Endometrial microvascular endothelial cells (primary cell): ENCODE results near the gene ATG7. TPM values are rescaled to one million over a fixed set of nuclear protein-coding genes. Genes with fewer than 3 reads are reported as not detected.
"Not testable (repeated sequence)": the region's sequence is repeated elsewhere in the genome, so short reads cannot be mapped to it uniquely, and the experiment has no call there.

Source experiments
- in situ Hi-C: cut with HindIII; loops from 2 replicates; pipeline ENCODE4 v1.10.0; 2017; ENCODE audit warnings: low sequenced_read_pairs, low pct_unique_long_range_greater_than_20kb; ENCODE audit errors: inconsistent ontology term
- total RNA-seq: library from RNA; depleted of rRNA; stranded (reverse); fragments of >200 nt; gene quantifications from one replicate; pipeline ENCODE4 v1.2.3, GENCODE V29; 2015; ENCODE audit errors: inconsistent ontology term

Gene ATG7
- total RNA-seq, 1 donor from 2014 or later: 106 TPM

DNA sequence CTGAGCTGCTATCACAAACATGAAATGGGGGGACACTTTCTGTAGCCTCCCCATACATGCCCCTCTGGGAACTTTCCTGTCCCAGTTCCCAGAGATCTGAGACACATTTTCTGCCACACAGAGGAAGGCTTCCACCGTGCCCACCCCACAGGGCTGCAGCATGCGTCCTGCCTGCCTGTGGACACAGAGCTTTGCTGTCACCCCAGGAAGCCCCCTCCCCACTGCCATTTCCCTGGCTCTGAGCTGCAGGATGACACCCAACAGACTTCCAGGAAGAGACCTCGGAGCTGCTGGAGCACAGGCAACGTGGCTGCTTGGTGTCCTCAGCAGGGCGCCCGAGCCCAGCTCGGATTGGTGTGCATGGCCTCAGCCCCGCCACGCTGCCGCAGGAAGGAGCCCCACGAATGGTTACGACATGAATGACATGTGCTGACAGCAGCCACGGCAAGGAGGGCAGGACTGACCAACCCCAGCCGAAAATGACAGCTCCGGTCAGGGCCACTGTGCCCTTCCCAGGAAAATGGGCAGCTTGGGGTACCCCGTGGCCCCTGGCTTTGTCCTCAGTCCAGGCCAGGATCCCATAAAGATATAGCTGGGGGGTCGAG is 290.2 kb downstream of the ATG7 start:
- in situ Hi-C loops: no loop called here

- in situ Hi-C loops: no loop called here
Observed at GRCh38 chr3:11563159-11563864, 291.1 kb downstream of the ATG7 start.

- in situ Hi-C loops: no loop called here
Observed at GRCh38 chr3:11563865-11564185, 291.6 kb downstream of the ATG7 start.

DNA sequence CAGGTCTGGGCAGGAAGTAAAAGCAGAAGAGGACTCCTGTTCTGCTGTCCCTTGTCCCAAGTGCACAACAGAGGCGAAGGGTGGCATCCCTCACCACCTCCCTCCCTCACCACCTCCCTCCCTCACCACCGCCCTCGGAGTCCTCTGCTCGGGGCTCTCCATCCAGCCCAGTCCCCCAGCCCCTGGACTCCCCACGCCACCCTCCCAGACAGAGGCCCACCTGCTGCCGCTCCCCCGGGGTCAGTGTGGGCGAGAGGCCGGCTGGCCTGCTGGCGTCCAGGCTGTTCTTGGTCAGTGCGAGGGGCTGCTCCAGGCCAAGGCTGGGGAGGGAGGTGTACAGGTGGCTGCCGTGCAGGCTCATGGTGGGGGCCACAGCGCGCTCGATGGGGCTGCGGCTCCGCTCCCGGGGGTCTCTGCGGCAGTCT is 292.4 kb downstream of the ATG7 start:
- in situ Hi-C loops: no loop called here

- in situ Hi-C loops: no loop called here
Observed at GRCh38 chr3:11565072-11565471, 292.9 kb downstream of the ATG7 start.

DNA sequence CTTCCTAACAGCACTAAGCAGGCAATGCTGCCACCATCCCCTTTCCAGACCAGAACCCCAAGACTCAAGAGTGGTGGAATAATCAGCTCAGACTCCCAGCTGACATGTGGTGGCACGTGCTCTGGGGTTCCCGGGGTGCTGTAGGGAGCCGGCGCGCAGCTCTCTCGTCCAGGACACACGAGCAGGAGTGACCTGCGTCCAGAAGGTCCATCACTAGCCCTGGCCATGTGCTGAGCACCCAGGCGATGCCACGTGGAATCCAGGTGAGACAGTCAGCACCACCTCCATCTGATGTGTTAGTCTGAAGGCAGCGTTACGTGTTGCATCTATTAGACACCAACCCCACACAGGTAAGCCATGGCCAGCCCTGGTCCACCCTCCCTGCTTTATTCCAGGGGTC is 293.3 kb downstream of the ATG7 start:
- in situ Hi-C loops: no loop called here

DNA sequence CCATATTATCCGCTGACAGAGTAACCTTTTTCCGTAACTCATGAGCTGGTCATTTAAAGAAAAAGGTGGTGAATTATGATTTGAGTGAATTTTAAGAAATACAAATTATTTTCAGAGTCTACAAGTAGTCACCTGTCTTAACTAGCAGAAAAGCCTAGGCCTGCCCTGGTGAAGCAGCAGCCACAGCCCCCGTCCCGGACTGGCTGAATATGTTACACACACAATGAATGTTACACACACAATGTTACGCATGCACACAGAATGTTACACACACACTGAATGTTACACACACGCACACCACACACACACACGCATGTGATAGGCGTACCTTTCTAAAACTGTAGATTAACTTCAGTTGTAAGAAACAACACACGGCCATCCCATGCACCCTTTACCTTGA is 293.7 kb downstream of the ATG7 start:
- in situ Hi-C loops: no loop called here

GRCh38 chr3:11566478-11566877 is 294.3 kb downstream of the ATG7 start:
- in situ Hi-C loops: no loop called here

- in situ Hi-C loops: no loop called here
Observed at GRCh38 chr3:11566916-11567315, 294.7 kb downstream of the ATG7 start.

DNA sequence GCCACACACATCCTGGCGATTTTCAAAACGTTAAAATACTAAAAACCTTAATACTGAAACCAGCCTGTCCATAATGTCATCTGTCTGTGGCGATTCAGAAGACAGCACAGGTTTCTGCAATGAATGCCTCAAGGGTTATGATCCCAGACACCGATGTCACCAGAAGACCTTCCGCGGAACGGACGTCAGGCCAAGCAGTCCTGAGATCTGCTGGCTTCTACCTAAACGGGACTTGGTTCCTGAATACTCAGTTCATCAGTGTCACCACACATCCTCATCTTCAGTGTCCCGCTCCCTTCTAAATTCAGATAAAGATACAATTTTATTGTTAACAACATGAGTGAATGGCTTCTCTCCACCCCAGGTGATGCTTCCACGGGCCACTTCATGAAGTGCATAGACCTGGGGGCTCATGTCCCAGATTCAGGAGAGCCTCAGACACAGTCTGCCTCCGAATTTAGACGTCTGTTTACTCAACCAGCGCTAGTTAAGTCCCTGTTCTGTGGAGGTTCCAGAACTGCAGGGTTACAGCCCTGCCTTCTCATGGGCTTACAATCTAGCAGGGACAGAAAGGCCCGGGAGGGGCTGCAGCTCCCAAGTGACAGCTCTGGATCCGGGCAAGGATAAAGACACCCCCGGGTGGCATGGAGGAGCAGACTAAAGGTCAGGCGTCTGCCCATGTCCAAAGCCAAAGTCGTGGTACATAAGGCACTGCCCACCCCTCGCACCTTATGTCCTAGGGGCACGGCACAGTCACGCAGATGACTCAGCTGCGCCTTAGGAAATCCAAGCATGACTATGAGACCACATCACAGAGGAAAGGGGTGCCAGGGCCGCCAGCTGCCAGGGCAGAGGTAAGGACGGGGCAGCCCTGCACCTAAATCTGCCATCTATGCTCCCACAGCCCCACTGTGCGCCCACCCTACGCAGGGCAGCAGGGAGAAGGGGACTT is 295.6 kb downstream of the ATG7 start:
- in situ Hi-C loops: no loop called here

DNA sequence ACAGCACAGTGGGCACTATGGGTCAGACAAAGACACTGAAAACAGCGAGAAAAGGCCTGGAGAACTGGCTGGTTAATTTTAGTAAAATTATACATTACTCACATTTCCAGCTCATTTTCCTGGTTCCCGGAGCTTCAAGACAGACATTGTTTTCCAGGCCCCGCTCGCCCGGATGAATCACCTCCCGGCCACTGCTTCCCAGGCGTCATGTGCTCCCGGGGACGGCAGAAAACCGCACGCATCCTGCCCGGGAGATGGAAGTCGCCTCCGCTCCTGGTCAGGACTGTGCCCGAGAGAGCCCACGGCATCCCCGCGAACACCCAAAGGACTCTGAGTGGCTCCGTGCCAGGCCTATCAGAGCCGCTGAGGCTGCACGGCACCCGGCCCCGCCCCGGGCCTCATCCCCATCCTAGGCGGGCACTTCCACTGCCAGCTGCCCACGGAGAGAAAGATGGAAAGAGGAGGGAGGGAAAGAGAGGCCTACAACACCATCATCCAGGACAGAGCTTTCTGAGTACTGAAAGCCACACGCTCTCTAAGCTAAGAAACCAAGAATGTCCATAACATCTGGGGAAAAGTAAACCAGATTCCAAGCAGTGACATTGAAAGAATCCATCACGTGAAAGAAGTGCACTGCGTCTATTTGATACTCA is 296.4 kb downstream of the ATG7 start:
- in situ Hi-C loops: no loop called here

DNA sequence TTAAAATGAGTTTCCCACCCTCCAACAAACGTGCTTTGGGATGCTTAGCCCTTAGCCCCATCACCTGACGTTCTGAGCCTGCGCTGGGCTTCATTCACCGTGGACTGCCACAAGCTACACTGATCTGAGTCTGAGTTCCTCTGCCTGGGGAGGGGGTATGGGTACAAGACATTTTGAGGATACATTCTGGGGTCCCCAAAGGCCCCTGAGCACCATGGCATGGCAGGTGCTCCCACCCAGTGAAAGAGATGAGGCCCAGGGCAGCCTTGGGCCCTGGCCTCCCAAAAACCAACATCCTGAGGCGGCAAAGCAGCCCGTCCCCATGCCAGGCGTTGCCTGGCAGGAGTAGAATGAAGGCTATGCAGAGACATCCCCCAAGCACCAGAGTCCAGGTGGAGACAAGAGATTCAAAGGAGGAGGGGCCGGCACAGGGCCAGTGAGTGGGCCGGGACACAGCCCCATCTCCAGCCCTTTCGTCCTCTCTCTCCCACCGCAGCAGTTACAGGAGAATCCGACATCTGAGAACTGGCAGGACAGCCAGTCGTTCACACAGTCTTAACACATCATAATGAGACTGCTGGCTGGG is 297.1 kb downstream of the ATG7 start:
- in situ Hi-C loops: no loop called here

DNA sequence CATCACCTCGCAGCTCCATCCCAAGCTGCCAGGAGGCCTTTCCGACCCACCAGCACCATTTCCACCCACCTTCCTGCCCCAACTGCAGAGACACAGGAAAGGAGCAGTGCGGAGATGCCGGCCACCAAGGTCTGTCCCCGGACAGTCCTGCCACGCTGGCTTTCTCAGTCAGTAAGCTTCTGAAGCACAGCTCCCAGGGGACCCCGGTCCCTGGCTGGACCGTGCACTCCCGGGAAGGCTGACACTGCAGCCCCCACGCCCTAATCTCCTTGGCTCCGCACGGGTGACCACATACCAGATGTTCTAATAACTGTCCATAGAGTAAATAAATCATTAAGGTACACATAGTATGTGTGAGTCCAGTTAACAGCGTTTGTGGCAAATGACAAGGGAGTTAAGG is 298.1 kb downstream of the ATG7 start:
- in situ Hi-C loops: no loop called here

GRCh38 chr3:11570789-11571495 is 298.7 kb downstream of the ATG7 start:
- in situ Hi-C loops: no loop called here

DNA sequence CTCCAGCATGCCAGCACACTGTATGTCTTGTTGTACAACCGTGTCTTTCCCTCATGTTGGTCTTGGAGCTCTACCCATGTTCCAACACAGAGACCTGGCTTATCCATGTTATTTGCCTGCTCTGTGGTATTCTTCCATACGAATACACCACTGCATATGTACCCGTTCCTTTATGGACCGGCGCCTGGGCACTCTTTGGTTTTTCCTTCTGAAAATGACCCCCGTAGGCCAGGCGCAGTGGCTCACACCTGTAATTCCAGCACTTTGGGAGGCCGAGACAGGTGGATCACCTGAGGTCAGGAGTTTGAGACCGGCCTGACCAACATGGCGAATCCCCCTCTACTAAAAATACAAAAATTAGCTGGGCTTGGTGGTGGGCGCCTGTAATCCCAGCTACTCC is 300.5 kb downstream of the ATG7 start:
- in situ Hi-C loops: not testable (repeated sequence)

GRCh38 chr3:11574981-11575669 is 302.9 kb downstream of the ATG7 start:
- in situ Hi-C loops: no loop called here

- in situ Hi-C loops: no loop called here
Observed at GRCh38 chr3:11575677-11576076, 303.5 kb downstream of the ATG7 start.

GRCh38 chr3:11576453-11576852 is 304.3 kb downstream of the ATG7 start:
- in situ Hi-C loops: no loop called here
